ENCODE results near the gene SLCO2A1. TPM values are rescaled to one million over a fixed set of nuclear protein-coding genes. Genes with fewer than 3 reads are reported as not detected.

The SLCO2A1 gene
- total RNA-seq, 1 donor from 2014 or later: 3.8 TPM

DNA sequence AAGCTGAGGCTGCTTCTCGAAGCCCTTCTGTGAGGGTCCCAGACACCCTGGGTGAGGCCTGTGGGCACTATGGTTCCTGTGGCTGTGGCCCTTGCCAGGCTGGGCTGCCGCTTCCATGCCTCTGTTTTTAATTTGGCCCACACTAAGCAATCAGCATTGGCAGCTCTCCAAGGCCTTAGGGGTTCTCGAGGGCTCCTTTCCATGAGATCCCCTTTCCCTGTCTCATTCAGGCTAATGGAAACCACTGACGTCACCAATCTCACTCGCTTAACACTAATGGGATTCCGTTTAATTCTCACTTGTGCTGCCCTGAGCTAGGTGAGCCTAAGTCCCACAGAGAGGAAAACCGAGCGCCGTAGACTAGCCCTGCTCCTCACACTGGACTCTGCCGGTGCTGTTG is 73.8 kb downstream of the SLCO2A1 start:
- no peak for TF ChIP-seq CTCF (IDR thresholded peaks at IDR 0.05; ENCODE audit: unreplicated experiment)
- Mint-ChIP-seq H3K27ac (ENCODE audit: unreplicated experiment) (no peak overlapping the region), H3K9me3 (ENCODE audit: unreplicated experiment) (no peaks in the 10 kb centered on the region), H3K4me3 (ENCODE audit: unreplicated experiment) (no peak overlapping the region), H3K36me3 (ENCODE audit: low read depth, unreplicated experiment) (peaks cover 5% of the 10 kb centered on the region), H3K27me3 (ENCODE audit: unreplicated experiment) (peaks cover 12% of the 10 kb centered on the region), H3K4me1 (ENCODE audit: unreplicated experiment) (peaks cover 15% of the 10 kb centered on the region)
- DNase-seq (ENCODE audit: low spot score): no peak

- Mint-ChIP-seq H3K4me3 (ENCODE audit: unreplicated experiment) (no peak overlapping the region), H3K27ac (ENCODE audit: unreplicated experiment) (no peak overlapping the region), H3K9me3 (ENCODE audit: unreplicated experiment) (no peaks in the 10 kb centered on the region), H3K4me1 (ENCODE audit: unreplicated experiment) (peaks cover 15% of the 10 kb centered on the region), H3K36me3 (ENCODE audit: low read depth, unreplicated experiment) (peaks cover 5% of the 10 kb centered on the region), H3K27me3 (ENCODE audit: unreplicated experiment) (peaks cover 12% of the 10 kb centered on the region)
- no peak for TF ChIP-seq CTCF (IDR thresholded peaks at IDR 0.05; ENCODE audit: unreplicated experiment)
- no peak for DNase-seq (ENCODE audit: low spot score)
These were observed 74.9 kb downstream of the SLCO2A1 start for GRCh38 chr3:133954717-133955360.

DNA sequence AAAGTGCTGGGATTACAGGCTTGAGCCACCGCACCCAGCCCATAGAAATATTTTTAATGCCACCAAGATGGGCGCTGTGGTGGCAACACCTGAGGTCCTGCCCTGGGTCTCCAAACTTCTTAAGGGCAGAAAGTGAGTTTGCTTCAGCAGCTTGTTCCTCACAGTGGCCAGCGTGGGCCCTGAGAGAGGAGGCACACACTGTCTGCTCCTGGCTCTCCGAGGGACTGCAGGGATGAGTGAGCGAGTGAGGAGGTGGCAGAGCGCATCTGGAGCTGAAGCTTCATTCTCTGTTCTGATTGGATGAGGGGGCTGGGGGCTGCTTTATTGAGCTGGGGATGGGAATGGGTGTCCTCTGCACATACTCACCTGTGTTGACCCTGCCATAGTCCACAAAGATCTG is 76.4 kb downstream of the SLCO2A1 start:
- Mint-ChIP-seq H3K27me3 (ENCODE audit: unreplicated experiment) (peaks cover 18% of the 10 kb centered on the region), H3K4me1 (ENCODE audit: unreplicated experiment) (peaks cover 15% of the 10 kb centered on the region), H3K4me3 (ENCODE audit: unreplicated experiment) (no peak overlapping the region), H3K36me3 (ENCODE audit: low read depth, unreplicated experiment) (peaks cover 5% of the 10 kb centered on the region), H3K27ac (ENCODE audit: unreplicated experiment) (no peak overlapping the region), H3K9me3 (ENCODE audit: unreplicated experiment) (no peaks in the 10 kb centered on the region)
- DNase-seq (ENCODE audit: low spot score): no peak
- TF ChIP-seq CTCF (IDR thresholded peaks at IDR 0.05; ENCODE audit: unreplicated experiment): no peak

DNA sequence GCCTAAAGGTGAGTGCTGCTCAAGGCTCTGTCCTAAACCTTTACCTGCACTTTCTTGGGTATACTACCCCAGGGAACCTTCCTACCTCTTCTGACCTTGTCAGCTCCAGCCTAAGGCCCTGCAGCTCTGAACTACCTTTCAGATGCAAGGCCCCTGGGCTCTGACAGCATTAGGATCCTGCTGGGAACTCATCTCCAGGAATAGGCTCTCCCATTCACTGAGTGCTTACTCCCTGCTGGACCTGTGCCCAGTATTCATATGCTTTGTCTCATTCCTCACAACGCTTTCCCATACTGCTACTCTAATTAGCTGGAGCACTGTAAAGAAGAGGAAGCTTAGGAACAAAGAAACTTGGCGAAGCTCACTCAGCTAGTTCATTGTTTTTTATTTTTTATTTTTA is 80.3 kb downstream of the SLCO2A1 start:
- Mint-ChIP-seq H3K4me3 (ENCODE audit: unreplicated experiment) (no peak overlapping the region), H3K4me1 (ENCODE audit: unreplicated experiment) (peaks cover 7% of the 10 kb centered on the region), H3K27me3 (ENCODE audit: unreplicated experiment) (peaks cover 18% of the 10 kb centered on the region), H3K9me3 (ENCODE audit: unreplicated experiment) (no peaks in the 10 kb centered on the region), H3K27ac (ENCODE audit: unreplicated experiment) (no peak overlapping the region), H3K36me3 (ENCODE audit: low read depth, unreplicated experiment) (peaks cover 5% of the 10 kb centered on the region)
- TF ChIP-seq CTCF (IDR thresholded peaks at IDR 0.05; ENCODE audit: unreplicated experiment): no peak
- no peak for DNase-seq (ENCODE audit: low spot score)

DNA sequence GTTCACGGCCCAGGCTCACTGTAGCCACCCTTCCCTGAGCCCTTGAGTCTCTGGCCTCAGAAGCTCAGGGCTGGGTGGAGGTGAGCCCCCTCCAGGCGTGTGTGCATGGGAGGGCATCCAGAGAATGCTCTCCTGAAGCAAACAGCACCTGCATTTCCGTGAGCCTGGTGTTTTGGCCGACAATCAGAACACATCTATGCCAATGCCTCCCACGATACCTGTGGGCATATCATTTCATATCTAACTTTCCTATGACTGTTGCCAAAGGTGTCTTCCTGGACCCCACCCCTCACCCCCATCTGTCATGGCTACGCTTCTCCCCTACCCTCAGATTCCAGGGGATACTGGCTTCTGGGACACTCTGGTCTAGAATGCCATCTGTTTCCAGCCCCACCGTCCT is 80.7 kb downstream of the SLCO2A1 start:
- Mint-ChIP-seq H3K36me3 (ENCODE audit: low read depth, unreplicated experiment) (peaks cover 5% of the 10 kb centered on the region), H3K27me3 (ENCODE audit: unreplicated experiment) (peaks cover 16% of the 10 kb centered on the region)
- no peak for TF ChIP-seq CTCF (IDR thresholded peaks at IDR 0.05; ENCODE audit: unreplicated experiment)

More for the DNA sequence above, 80.7 kb downstream of the SLCO2A1 start:
- Mint-ChIP-seq H3K27ac (ENCODE audit: unreplicated experiment) (no peak overlapping the region), H3K9me3 (ENCODE audit: unreplicated experiment) (no peaks in the 10 kb centered on the region), H3K4me3 (ENCODE audit: unreplicated experiment) (no peak overlapping the region), H3K4me1 (ENCODE audit: unreplicated experiment) (peaks cover 7% of the 10 kb centered on the region)
- no peak for DNase-seq (ENCODE audit: low spot score)

Data from endothelial cell (in vitro differentiated cells).